LNCaP clone FGC (cell line): Measurements from ENCODE around the gene GCLM.
"Not testable (repeated sequence)": the region's sequence is repeated elsewhere in the genome, so short reads cannot be mapped to it uniquely, and the experiment has no call there.

Source experiments
- DNase-seq: peaks from one replicate; pipeline ENCODE4 v3.0.0-alpha.2; 2011; ENCODE audit warnings: low read depth
- H3K4me3 ChIP-seq: 2 replicates; pipeline ENCODE4 v1.5.1; 2011; ENCODE audit warnings: mild to moderate bottlenecking, low read depth, low read length, control low read depth
- CTCF ChIP-seq: IDR thresholded peaks from 2 replicates; pipeline ENCODE4 v1.5.1; 2012; ENCODE audit warnings: mild to moderate bottlenecking; ENCODE audit not compliant: control insufficient read depth, insufficient read depth; ENCODE audit errors: extremely low read depth

GCLM gene

GRCh38 chr1:93909146-93910050 lies at the start of gene GCLM:
GCLM (minus strand) TSS chr1:93909430; CDS start chr1:93909163, 267 bp downstream.
- H3K4me3 ChIP-seq = peak within 1 kb of the TSS; percentile 65
- TF ChIP-seq CTCF = peak; percentile 100
- DNase-seq = peak; percentile 67

- H3K4me3 ChIP-seq = no peak overlapping the region
- no peak for TF ChIP-seq CTCF
- no peak for DNase-seq
Measured at GRCh38 chr1:93958726-93959100, 49.5 kb upstream of the GCLM start.

- H3K4me3 ChIP-seq = no peak overlapping the region
- no peak for TF ChIP-seq CTCF
- DNase-seq = no peak
Measured at GRCh38 chr1:93958032-93958725, 48.9 kb upstream of the GCLM start.

GRCh38 chr1:93955765-93956164 lies 46.5 kb upstream of the GCLM start:
- no peak for DNase-seq
- H3K4me3 ChIP-seq = no peak overlapping the region
- TF ChIP-seq CTCF = no peak

GRCh38 chr1:93947002-93947686 lies 37.9 kb upstream of the GCLM start:
- not testable (repeated sequence) for DNase-seq, H3K4me3 ChIP-seq

- DNase-seq = peak; percentile 92
- H3K4me3 ChIP-seq = no peak overlapping the region
- no peak for TF ChIP-seq CTCF
Measured at GRCh38 chr1:93938461-93939145, 29.4 kb upstream of the GCLM start.
